B cell (primary cell): ENCODE data around the gene IL13.

ENCODE experiments used
- CTCF ChIP-seq: fragments of 200-600 bp; IDR thresholded peaks from one replicate; pipeline ENCODE4 v1.8.0; 2022; ENCODE audit warnings: antibody characterized with exemption, mild to moderate bottlenecking
- EZH2 ChIP-seq: IDR thresholded peaks from 2 replicates; pipeline ENCODE4 v1.6.1; 2012; ENCODE audit warnings: borderline replicate concordance, low read depth, mild to moderate bottlenecking, moderate library complexity, low read length; ENCODE audit not compliant: insufficient read depth, poor library complexity, severe bottlenecking

GRCh38 chr5:132673939-132674630 is 16.1 kb downstream of the IL13 start, which contains the start of gene IL4:
- TF ChIP-seq EZH2 (no peak), CTCF (no peak)
